Prostate gland (tissue), 2 donors: ENCODE measurements around the gene C16orf74. TPM values are rescaled to one million over a fixed set of nuclear protein-coding genes. Genes with fewer than 3 reads are reported as not detected.

ENCODE experiments used
- DNase-seq: peaks from one replicate; pipeline ENCODE4 v3.0.0-alpha.2; 2019; ENCODE audit warnings: low spot score
- H3K27ac ChIP-seq, 2 donors: fragments of 200-600 bp; sonication (generic); 2 replicates each; pipeline ENCODE4 v1.5.1; 2017 to 2019
- H3K27me3 ChIP-seq: fragments of 200-600 bp; sonication (generic); replicated peaks from 2 replicates; pipeline ENCODE4 v1.5.1; 2019; ENCODE audit not compliant: insufficient read depth
- H3K36me3 ChIP-seq, 2 donors: fragments of 200-600 bp; sonication (generic); 1 replicate in 1 of 2; 2 replicates in 1 of 2; pipeline versions ENCODE4 v1.5.1 to v1.8.1; 2017 to 2019
- H3K4me1 ChIP-seq: fragments of 200-600 bp; sonication (generic); replicated peaks from 2 replicates; pipeline ENCODE4 v1.5.1; 2019
- H3K4me3 ChIP-seq, 2 donors: fragments of 200-600 bp; sonication (generic); 2 replicates each; pipeline ENCODE4 v1.5.1; 2017 to 2019
- H3K9me3 ChIP-seq: fragments of 200-600 bp; sonication (generic); 2 replicates; pipeline ENCODE4 v1.5.1; 2017
- POLR2A ChIP-seq: fragments of 450-650 bp; IDR thresholded peaks from one replicate; pipeline ENCODE4 v1.6.1; 2016; ENCODE audit warnings: antibody characterized with exemption, mild to moderate bottlenecking
- POLR2AphosphoS5 ChIP-seq: sonication (generic); formaldehyde crosslinking; IDR thresholded peaks from one replicate; pipeline ENCODE4 v1.6.1; 2017; ENCODE audit warnings: antibody characterized with exemption
- WGBS: methylation state at CpG from one replicate; pipeline ENCODE4 v1.1.5; 2018; 5-methylcytosine and 5-hydroxymethylcytosine counted together
- intact Hi-C: fragments of 100-400 bp; cut with DNase I; formaldehyde crosslinking; loops from one replicate; pipeline ENCODE4 v1.14.2; 2022
- total RNA-seq, 2 donors: library from RNA; depleted of rRNA; stranded (reverse); fragments of >200 nt; gene quantifications; one replicate each; pipeline ENCODE4 v1.1.0, GENCODE V29; 2016
- TF ChIP-seq, protein P1 (sequence below), 4 experiments: fragments of 200-600 bp in 2 of 4; fragments of 450-650 bp in 2 of 4; sonication (generic) in 2 of 4; IDR thresholded peaks; 1 replicate in 3 of 4; 2 replicates in 1 of 4; pipeline ENCODE4 v1.5.1; 2016 to 2019; ENCODE audit warnings: antibody characterized with exemption in 4 of 4, mild to moderate bottlenecking in 2 of 4, moderate library complexity in 2 of 4

C16orf74 gene
- total RNA-seq, 2 donors from 2014 or later, result 17.4 to 19.3 TPM

DNA sequence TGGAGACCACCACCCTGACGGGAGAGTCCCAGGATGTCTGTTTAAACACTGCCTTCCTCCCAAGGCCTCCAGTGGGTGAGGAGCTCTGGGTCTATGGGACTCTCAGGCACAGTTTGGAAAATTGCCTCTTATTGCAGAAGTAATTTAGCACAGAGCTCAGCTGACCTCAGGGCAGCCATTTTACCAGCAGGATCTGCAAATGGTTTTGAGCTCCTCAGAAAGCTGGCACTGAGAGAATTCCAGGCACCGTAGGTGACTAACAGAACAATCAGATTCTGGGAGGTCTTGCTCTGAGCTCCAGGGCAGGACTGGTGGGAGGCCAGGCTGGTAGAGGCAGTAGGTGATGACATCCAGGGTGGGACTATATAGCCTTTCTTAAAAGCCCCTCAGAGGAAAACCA lies 17.3 kb upstream of the C16orf74 start:
- Histone ChIP-seq H3K4me3 (no peak overlapping the region), H3K36me3 (no peaks in the 10 kb centered on the region), H3K4me1 (no peaks in the 10 kb centered on the region), H3K9me3 (no peaks in the 10 kb centered on the region), H3K27me3 (no peaks in the 10 kb centered on the region), H3K27ac (no peak overlapping the region)
- intact Hi-C loops, result no loop called here
- 49% methylated on average over 2 of the region's 2 CpGs for WGBS
- no peak for TF ChIP-seq POLR2AphosphoS5
- TF ChIP-seq, protein P1, sequence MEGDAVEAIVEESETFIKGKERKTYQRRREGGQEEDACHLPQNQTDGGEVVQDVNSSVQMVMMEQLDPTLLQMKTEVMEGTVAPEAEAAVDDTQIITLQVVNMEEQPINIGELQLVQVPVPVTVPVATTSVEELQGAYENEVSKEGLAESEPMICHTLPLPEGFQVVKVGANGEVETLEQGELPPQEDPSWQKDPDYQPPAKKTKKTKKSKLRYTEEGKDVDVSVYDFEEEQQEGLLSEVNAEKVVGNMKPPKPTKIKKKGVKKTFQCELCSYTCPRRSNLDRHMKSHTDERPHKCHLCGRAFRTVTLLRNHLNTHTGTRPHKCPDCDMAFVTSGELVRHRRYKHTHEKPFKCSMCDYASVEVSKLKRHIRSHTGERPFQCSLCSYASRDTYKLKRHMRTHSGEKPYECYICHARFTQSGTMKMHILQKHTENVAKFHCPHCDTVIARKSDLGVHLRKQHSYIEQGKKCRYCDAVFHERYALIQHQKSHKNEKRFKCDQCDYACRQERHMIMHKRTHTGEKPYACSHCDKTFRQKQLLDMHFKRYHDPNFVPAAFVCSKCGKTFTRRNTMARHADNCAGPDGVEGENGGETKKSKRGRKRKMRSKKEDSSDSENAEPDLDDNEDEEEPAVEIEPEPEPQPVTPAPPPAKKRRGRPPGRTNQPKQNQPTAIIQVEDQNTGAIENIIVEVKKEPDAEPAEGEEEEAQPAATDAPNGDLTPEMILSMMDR (IDR thresholded peaks at IDR 0.05), result no peak
- TF ChIP-seq POLR2A, result no peak
- DNase-seq, result no peak

GRCh38 chr16:85767531-85767930 lies 16.6 kb upstream of the C16orf74 start:
- DNase-seq, result no peak
- Histone ChIP-seq H3K27ac (no peak overlapping the region), H3K27me3 (no peaks in the 10 kb centered on the region), H3K9me3 (no peaks in the 10 kb centered on the region), H3K36me3 (no peaks in the 10 kb centered on the region), H3K4me3 (no peak overlapping the region), H3K4me1 (no peaks in the 10 kb centered on the region)
- intact Hi-C loops, result no loop called here
- TF ChIP-seq POLR2A, result no peak
- TF ChIP-seq POLR2AphosphoS5, result no peak
- TF ChIP-seq, protein P1 (IDR thresholded peaks at IDR 0.05), result no peak
- WGBS, result 70% methylated on average over 8 of the region's 8 CpGs

DNA sequence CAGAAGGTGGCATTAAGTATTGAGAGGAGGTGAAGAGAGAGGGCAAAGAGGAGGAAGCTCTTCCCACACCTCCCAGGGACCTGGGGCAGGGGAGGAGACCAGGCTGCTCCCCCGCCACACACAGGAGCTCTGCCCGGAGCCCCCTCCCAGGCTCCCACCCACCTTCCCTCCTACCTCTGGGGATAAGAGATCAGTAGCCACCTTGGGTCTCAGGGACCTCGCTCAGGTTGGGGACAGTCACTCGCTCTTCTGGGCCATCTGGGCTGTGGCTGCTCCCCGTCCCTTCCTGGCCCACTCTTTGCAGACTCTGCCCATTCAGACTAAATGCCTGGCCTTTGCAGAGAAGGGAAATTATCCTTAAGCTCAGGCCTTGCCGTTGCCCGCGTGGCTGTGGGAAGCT lies 14.9 kb upstream of the C16orf74 start:
- intact Hi-C loops, result no loop called here
- TF ChIP-seq POLR2A, result no peak
- H3K36me3 ChIP-seq, result no peaks in the 10 kb centered on the region
- H3K4me1 ChIP-seq, result no peaks in the 10 kb centered on the region
- DNase-seq, result no peak
- H3K27me3 ChIP-seq, result no peaks in the 10 kb centered on the region
- no peak overlapping the region for H3K4me3 ChIP-seq
- no peaks in the 10 kb centered on the region for H3K9me3 ChIP-seq
- no peak overlapping the region for H3K27ac ChIP-seq
- 72% methylated on average over 8 of the region's 8 CpGs for WGBS

- H3K27me3 ChIP-seq, result no peaks in the 10 kb centered on the region
- DNase-seq, result no peak
- intact Hi-C loops, result no loop called here
- H3K27ac ChIP-seq, result no peak overlapping the region
- whole genome bisulfite sequencing, result 61% methylated on average over 8 of the region's 8 CpGs
- TF ChIP-seq POLR2AphosphoS5, result no peak
- TF ChIP-seq, protein P1 (IDR thresholded peaks at IDR 0.05), result no peak
- TF ChIP-seq POLR2A, result no peak
- H3K36me3 ChIP-seq, result no peaks in the 10 kb centered on the region
- no peaks in the 10 kb centered on the region for H3K9me3 ChIP-seq
- no peaks in the 10 kb centered on the region for H3K4me1 ChIP-seq
- H3K4me3 ChIP-seq, result no peak overlapping the region
Measured at GRCh38 chr16:85765211-85765610, 14.3 kb upstream of the C16orf74 start.

DNA sequence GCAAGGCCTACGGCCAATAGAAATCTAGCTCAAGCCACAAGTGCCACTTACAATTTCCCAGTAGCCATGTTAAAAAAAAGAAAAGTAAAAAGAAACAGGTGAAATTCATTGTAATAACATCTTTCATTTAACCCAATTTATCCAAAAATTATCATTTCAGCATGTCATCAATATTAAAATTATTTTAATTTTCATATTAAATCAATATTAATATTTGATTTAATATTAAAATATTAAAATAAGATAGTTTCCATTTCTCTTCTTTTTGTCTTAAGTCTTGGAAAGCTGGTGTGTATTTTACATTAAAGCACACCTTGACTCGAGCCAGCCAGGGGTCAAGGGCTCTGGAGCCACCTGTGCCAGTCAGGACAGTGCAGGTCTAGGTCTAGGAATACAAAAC lies 12.7 kb upstream of the C16orf74 start:
- 95% methylated on average over 2 of the region's 2 CpGs for WGBS
- intact Hi-C loops, result no loop called here
- no peaks in the 10 kb centered on the region for H3K4me1 ChIP-seq
- TF ChIP-seq, protein P1 (IDR thresholded peaks at IDR 0.05), result no peak
- TF ChIP-seq POLR2AphosphoS5 (no peak), POLR2A (no peak)
- H3K9me3 ChIP-seq, result no peaks in the 10 kb centered on the region
- DNase-seq, result no peak
- H3K27ac ChIP-seq, result no peak overlapping the region
- no peaks in the 10 kb centered on the region for H3K27me3 ChIP-seq
- H3K4me3 ChIP-seq, result no peak overlapping the region
- no peaks in the 10 kb centered on the region for H3K36me3 ChIP-seq
